Mucosa of gallbladder (tissue), 1 donor: ENCODE measurements around the gene MAPRE2. TPM values are rescaled to one million over a fixed set of nuclear protein-coding genes. Genes with fewer than 3 reads are reported as not detected.
A peak's percentile ranks its signal among the peaks of the same experiment; 100 is the strongest.

ENCODE experiments used
- DNase-seq: peaks from one replicate; pipeline ENCODE4 v3.0.0-alpha.2; 2020; ENCODE audit warnings: low spot score
- total RNA-seq: library from RNA; stranded (reverse); gene quantifications from one replicate; pipeline ENCODE4 v1.2.1, GENCODE V29; 2021
- donor health status: DM: no; HTN: no; CAD: no.

MAPRE2 gene
- 75.8 TPM for total RNA-seq

- peak; percentile 99 for DNase-seq
Observed at GRCh38 chr18:35040988-35041814, at the start of gene MAPRE2. MAPRE2 (plus strand) TSS chr18:35041413; CDS start chr18:35041540, 127 bp downstream.

- no peak for DNase-seq
Observed at GRCh38 chr18:34991561-34991960, 49.7 kb upstream of the MAPRE2 start.

GRCh38 chr18:34993289-34993688, 47.9 kb upstream of the MAPRE2 start:
- no peak for DNase-seq

- DNase-seq, result no peak
Observed at GRCh38 chr18:34995746-34996145, 45.5 kb upstream of the MAPRE2 start.

GRCh38 chr18:34998661-34999060, 42.6 kb upstream of the MAPRE2 start:
- DNase-seq, result no peak

- no peak for DNase-seq
Observed at GRCh38 chr18:34999756-35000289, 41.4 kb upstream of the MAPRE2 start.

GRCh38 chr18:35000457-35000856, 40.8 kb upstream of the MAPRE2 start:
- DNase-seq, result no peak

- DNase-seq, result no peak
Observed at GRCh38 chr18:35002120-35002519, 39.1 kb upstream of the MAPRE2 start.

GRCh38 chr18:35005963-35006577, 35.1 kb upstream of the MAPRE2 start:
- peak; percentile 30 for DNase-seq

GRCh38 chr18:35010156-35010555, 31.1 kb upstream of the MAPRE2 start:
- DNase-seq, result no peak

GRCh38 chr18:35010993-35011392, 30.2 kb upstream of the MAPRE2 start:
- no peak for DNase-seq

GRCh38 chr18:35019933-35020332, 21.3 kb upstream of the MAPRE2 start:
- no peak for DNase-seq

- no peak for DNase-seq
Observed at GRCh38 chr18:35022426-35023001, 18.7 kb upstream of the MAPRE2 start.

- DNase-seq, result no peak
Observed at GRCh38 chr18:35024196-35024595, 17.0 kb upstream of the MAPRE2 start.

GRCh38 chr18:35024965-35025364, 16.2 kb upstream of the MAPRE2 start:
- peak; percentile 80 for DNase-seq

- no peak for DNase-seq
Observed at GRCh38 chr18:35026407-35027061, 14.7 kb upstream of the MAPRE2 start.

GRCh38 chr18:35027206-35027605, 14.0 kb upstream of the MAPRE2 start:
- DNase-seq, result no peak

GRCh38 chr18:35028536-35028935, 12.7 kb upstream of the MAPRE2 start:
- no peak for DNase-seq

- DNase-seq, result no peak
Observed at GRCh38 chr18:35029103-35029502, 12.1 kb upstream of the MAPRE2 start.

- DNase-seq, result no peak
Observed at GRCh38 chr18:35029770-35030169, 11.4 kb upstream of the MAPRE2 start.

- no peak for DNase-seq
Observed at GRCh38 chr18:35030277-35030989, 10.8 kb upstream of the MAPRE2 start.
